ENCODE data around the gene BAG1.

DNA sequence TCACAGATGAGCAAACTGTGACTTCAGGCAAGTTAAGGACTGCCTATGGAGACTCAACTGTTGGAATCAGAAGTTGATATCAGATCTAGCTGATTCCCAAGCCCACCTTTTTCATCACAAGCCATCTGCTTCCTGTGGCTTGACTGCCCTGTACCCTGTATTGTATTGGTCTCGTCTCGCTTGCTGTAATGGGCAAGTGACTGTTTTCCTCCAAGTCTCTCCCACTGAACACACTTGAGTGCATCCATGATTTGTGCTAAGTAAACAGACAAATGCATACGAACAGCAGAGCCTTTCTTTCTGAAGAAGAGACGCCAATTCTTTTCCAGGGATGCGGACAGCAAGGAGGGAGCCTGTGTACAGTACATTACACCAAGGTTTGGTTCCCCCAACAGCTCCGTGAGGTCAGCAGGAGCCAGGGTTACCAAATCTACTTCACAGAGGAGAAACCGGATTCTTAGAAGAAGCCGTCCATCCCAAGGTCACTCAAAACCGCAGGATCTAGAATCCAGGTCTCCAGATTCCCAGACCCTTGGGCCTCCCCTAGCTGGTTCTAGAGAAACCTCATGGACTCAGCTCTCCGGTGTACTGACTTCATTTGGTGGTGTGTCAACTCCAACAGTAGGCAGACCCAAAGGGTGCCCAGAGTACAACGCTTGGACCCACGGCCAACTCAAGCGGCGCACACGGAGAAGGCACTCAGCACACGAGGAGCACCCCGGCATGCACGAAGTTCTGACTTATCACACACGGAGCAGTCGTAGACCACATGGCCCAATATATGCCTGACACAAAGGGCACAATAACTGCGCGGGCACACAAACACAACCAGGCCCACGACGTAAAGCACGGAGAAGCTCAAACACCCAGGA, 1.1 kb downstream of the BAG1 start:
- no peak for TF ChIP-seq POLR2A (IDR thresholded peaks at IDR 0.05)
- TF ChIP-seq, protein P1, sequence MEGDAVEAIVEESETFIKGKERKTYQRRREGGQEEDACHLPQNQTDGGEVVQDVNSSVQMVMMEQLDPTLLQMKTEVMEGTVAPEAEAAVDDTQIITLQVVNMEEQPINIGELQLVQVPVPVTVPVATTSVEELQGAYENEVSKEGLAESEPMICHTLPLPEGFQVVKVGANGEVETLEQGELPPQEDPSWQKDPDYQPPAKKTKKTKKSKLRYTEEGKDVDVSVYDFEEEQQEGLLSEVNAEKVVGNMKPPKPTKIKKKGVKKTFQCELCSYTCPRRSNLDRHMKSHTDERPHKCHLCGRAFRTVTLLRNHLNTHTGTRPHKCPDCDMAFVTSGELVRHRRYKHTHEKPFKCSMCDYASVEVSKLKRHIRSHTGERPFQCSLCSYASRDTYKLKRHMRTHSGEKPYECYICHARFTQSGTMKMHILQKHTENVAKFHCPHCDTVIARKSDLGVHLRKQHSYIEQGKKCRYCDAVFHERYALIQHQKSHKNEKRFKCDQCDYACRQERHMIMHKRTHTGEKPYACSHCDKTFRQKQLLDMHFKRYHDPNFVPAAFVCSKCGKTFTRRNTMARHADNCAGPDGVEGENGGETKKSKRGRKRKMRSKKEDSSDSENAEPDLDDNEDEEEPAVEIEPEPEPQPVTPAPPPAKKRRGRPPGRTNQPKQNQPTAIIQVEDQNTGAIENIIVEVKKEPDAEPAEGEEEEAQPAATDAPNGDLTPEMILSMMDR (IDR thresholded peaks at IDR 0.05): no peak

Data from esophagus squamous epithelium (tissue), 4 donors.